ENCODE measurements around the gene MTG2.
A peak's percentile ranks its signal among the peaks of the same experiment; 100 is the strongest.

The MTG2 gene

GRCh38 chr20:62163485-62163865 lies 19.4 kb upstream of the MTG2 start:
- Mint-ChIP-seq H3K27ac (no peak overlapping the region), H3K9me3 (no peaks in the 10 kb centered on the region), H3K4me1 (peaks cover 3% of the 10 kb centered on the region), H3K27me3 (no peaks in the 10 kb centered on the region), H3K4me3 (no peak overlapping the region), H3K36me3 (peaks cover 27% of the 10 kb centered on the region)
- no peak for DNase-seq
- CTCF ChIA-PET: no interaction called here

GRCh38 chr20:62163986-62164762 lies 18.7 kb upstream of the MTG2 start:
- CTCF ChIA-PET: no interaction called here
- DNase-seq: no peak
- Mint-ChIP-seq H3K27me3 (no peaks in the 10 kb centered on the region), H3K9me3 (no peaks in the 10 kb centered on the region), H3K27ac (no peak overlapping the region), H3K36me3 (peaks cover 28% of the 10 kb centered on the region), H3K4me3 (no peak overlapping the region), H3K4me1 (peaks cover 3% of the 10 kb centered on the region)

- DNase-seq: no peak
- CTCF ChIA-PET: no interaction called here
- Mint-ChIP-seq H3K27ac (peak overlapping the region; percentile 22), H3K36me3 (peaks cover 24% of the 10 kb centered on the region), H3K9me3 (no peaks in the 10 kb centered on the region), H3K27me3 (no peaks in the 10 kb centered on the region), H3K4me1 (no peaks in the 10 kb centered on the region), H3K4me3 (no peak overlapping the region)
Measured at GRCh38 chr20:62164879-62165761, 17.7 kb upstream of the MTG2 start.

- no peak for DNase-seq
- peaks cover 18% of the 10 kb centered on the region for H3K36me3 Mint-ChIP-seq
- CTCF ChIA-PET: interaction anchor here (1.3 kb wide), 1 partner anchor 9 kb away, joined by 4 read pairs; no protein-coding TSS in a partner anchor
Measured at GRCh38 chr20:62165762-62166399, 16.9 kb upstream of the MTG2 start.

GRCh38 chr20:62167474-62167873 lies 15.4 kb upstream of the MTG2 start:
- Mint-ChIP-seq H3K9me3 (no peaks in the 10 kb centered on the region), H3K27me3 (no peaks in the 10 kb centered on the region), H3K4me3 (no peak overlapping the region), H3K4me1 (no peaks in the 10 kb centered on the region), H3K36me3 (peaks cover 14% of the 10 kb centered on the region), H3K27ac (no peak overlapping the region)
- CTCF ChIA-PET: no interaction called here
- no peak for DNase-seq

More at GRCh38 chr20:62165762-62166399, 16.9 kb upstream of the MTG2 start:
- Mint-ChIP-seq H3K27me3 (no peaks in the 10 kb centered on the region), H3K27ac (peak overlapping the region; percentile 22), H3K4me1 (no peaks in the 10 kb centered on the region), H3K4me3 (no peak overlapping the region), H3K9me3 (no peaks in the 10 kb centered on the region)

GRCh38 chr20:62168061-62168460 lies 14.8 kb upstream of the MTG2 start:
- CTCF ChIA-PET: no interaction called here
- Mint-ChIP-seq H3K36me3 (peaks cover 14% of the 10 kb centered on the region), H3K4me3 (no peak overlapping the region), H3K27ac (peak overlapping the region; percentile 40), H3K27me3 (no peaks in the 10 kb centered on the region), H3K4me1 (no peaks in the 10 kb centered on the region), H3K9me3 (no peaks in the 10 kb centered on the region)
- no peak for DNase-seq

- H3K9me3 Mint-ChIP-seq: no peaks in the 10 kb centered on the region
- no peak overlapping the region for H3K4me3 Mint-ChIP-seq
- H3K4me1 Mint-ChIP-seq: no peaks in the 10 kb centered on the region
- H3K36me3 Mint-ChIP-seq: peaks cover 15% of the 10 kb centered on the region
- DNase-seq: no peak
- CTCF ChIA-PET: no interaction called here
- H3K27ac Mint-ChIP-seq: no peak overlapping the region
- H3K27me3 Mint-ChIP-seq: no peaks in the 10 kb centered on the region
Measured at GRCh38 chr20:62168890-62169435, 13.9 kb upstream of the MTG2 start.

- CTCF ChIA-PET: no interaction called here
- Mint-ChIP-seq H3K9me3 (no peaks in the 10 kb centered on the region), H3K4me1 (no peaks in the 10 kb centered on the region), H3K36me3 (peaks cover 16% of the 10 kb centered on the region), H3K4me3 (no peak overlapping the region), H3K27me3 (no peaks in the 10 kb centered on the region), H3K27ac (no peak overlapping the region)
- no peak for DNase-seq
Measured at GRCh38 chr20:62170536-62170935, 12.3 kb upstream of the MTG2 start.

GRCh38 chr20:62171245-62171644 lies 11.6 kb upstream of the MTG2 start:
- Mint-ChIP-seq H3K27ac (no peak overlapping the region), H3K36me3 (peaks cover 13% of the 10 kb centered on the region), H3K4me1 (no peaks in the 10 kb centered on the region), H3K4me3 (no peak overlapping the region), H3K9me3 (no peaks in the 10 kb centered on the region), H3K27me3 (no peaks in the 10 kb centered on the region)
- no peak for DNase-seq
- CTCF ChIA-PET: no interaction called here

GRCh38 chr20:62172666-62173065 lies 10.2 kb upstream of the MTG2 start:
- DNase-seq: no peak
- Mint-ChIP-seq H3K36me3 (peaks cover 12% of the 10 kb centered on the region), H3K4me1 (no peaks in the 10 kb centered on the region), H3K27me3 (no peaks in the 10 kb centered on the region), H3K9me3 (no peaks in the 10 kb centered on the region), H3K27ac (no peak overlapping the region), H3K4me3 (no peak overlapping the region)
- CTCF ChIA-PET: interaction anchor here (0.6 kb wide), 1 partner anchor 13 kb away, joined by 3 read pairs; no protein-coding TSS in a partner anchor

GRCh38 chr20:62174021-62174804 lies 8.6 kb upstream of the MTG2 start:
- Mint-ChIP-seq H3K4me1 (no peaks in the 10 kb centered on the region), H3K36me3 (peaks cover 8% of the 10 kb centered on the region), H3K9me3 (no peaks in the 10 kb centered on the region), H3K27ac (peak overlapping the region; percentile 68), H3K27me3 (no peaks in the 10 kb centered on the region), H3K4me3 (no peak overlapping the region)
- DNase-seq: no peak
- CTCF ChIA-PET: interaction anchor here (0.7 kb wide), 1 partner anchor 32 kb away, joined by 3 read pairs; no protein-coding TSS in a partner anchor

- CTCF ChIA-PET: interaction anchor here (0.7 kb wide), 1 partner anchor 33 kb away, joined by 3 read pairs; no protein-coding TSS in a partner anchor
- peaks cover 8% of the 10 kb centered on the region for H3K36me3 Mint-ChIP-seq
- no peaks in the 10 kb centered on the region for H3K27me3 Mint-ChIP-seq
- peak overlapping the region; percentile 68 for H3K27ac Mint-ChIP-seq
- no peak overlapping the region for H3K4me3 Mint-ChIP-seq
- DNase-seq: no peak
- H3K4me1 Mint-ChIP-seq: no peaks in the 10 kb centered on the region
- no peaks in the 10 kb centered on the region for H3K9me3 Mint-ChIP-seq
Measured at GRCh38 chr20:62174870-62175624, 7.8 kb upstream of the MTG2 start.

- Mint-ChIP-seq H3K4me3 (no peak overlapping the region), H3K4me1 (no peaks in the 10 kb centered on the region), H3K9me3 (no peaks in the 10 kb centered on the region), H3K36me3 (peaks cover 8% of the 10 kb centered on the region), H3K27me3 (no peaks in the 10 kb centered on the region), H3K27ac (no peak overlapping the region)
- no peak for DNase-seq
- CTCF ChIA-PET: no interaction called here
Measured at GRCh38 chr20:62175711-62176110, 7.1 kb upstream of the MTG2 start.

Measured in activated naive CD4-positive, alpha-beta T cell treated with anti-CD3 and anti-CD28 coated beads, Interleukin-2, amount 10 ng/mL, durations not matched to agents 7 days and 5 days (primary cell).